ENCODE data around the gene MAST3.

- TF ChIP-seq CTCF (IDR thresholded peaks at IDR 0.05) (no peak), REST (IDR thresholded peaks at IDR 0.05; ENCODE audit: low read depth, low read length) (0 out of 2 replicates have a peak, but pooled peaks have one; percentile 47), RFX5 (IDR thresholded peaks at IDR 0.05; ENCODE audit: low read length) (no peak), SIN3A (IDR thresholded peaks at IDR 0.05; ENCODE audit: borderline replicate concordance, low read depth, low read length) (no peak), POLR2AphosphoS5 (IDR thresholded peaks at IDR 0.05; ENCODE audit: low read depth, low read length) (no peak), TCF12 (IDR thresholded peaks at IDR 0.05) (no peak), MAX (IDR thresholded peaks at IDR 0.05; ENCODE audit: low read depth) (no peak), EP300 (IDR thresholded peaks at IDR 0.05; ENCODE audit: borderline replicate concordance in 1 of 2, low read depth in 1 of 2, low read length in 1 of 2) (no peak), USF1 (IDR thresholded peaks at IDR 0.05; ENCODE audit: borderline replicate concordance, low read depth) (no peak), MEF2A (IDR thresholded peaks at IDR 0.05; ENCODE audit: borderline replicate concordance, low read depth) (no peak), ZBTB33 (IDR thresholded peaks at IDR 0.05; ENCODE audit: borderline replicate concordance, low read depth) (no peak)
These were observed 6.9 kb upstream of the MAST3 start for GRCh38 chr19:18090545-18091216.
